ENCODE data around the gene ZMYND19. TPM values are rescaled to one million over a fixed set of nuclear protein-coding genes. Genes with fewer than 3 reads are reported as not detected.
A peak's percentile ranks its signal among the peaks of the same experiment; 100 is the strongest.
"Not testable (repeated sequence)": the region's sequence is repeated elsewhere in the genome, so short reads cannot be mapped to it uniquely, and the experiment has no call there.

ZMYND19 gene
- 21.3 and 26.8 TPM in 2 replicates for total RNA-seq (2014; rRNA removed; shearing (Covaris generic))

DNA sequence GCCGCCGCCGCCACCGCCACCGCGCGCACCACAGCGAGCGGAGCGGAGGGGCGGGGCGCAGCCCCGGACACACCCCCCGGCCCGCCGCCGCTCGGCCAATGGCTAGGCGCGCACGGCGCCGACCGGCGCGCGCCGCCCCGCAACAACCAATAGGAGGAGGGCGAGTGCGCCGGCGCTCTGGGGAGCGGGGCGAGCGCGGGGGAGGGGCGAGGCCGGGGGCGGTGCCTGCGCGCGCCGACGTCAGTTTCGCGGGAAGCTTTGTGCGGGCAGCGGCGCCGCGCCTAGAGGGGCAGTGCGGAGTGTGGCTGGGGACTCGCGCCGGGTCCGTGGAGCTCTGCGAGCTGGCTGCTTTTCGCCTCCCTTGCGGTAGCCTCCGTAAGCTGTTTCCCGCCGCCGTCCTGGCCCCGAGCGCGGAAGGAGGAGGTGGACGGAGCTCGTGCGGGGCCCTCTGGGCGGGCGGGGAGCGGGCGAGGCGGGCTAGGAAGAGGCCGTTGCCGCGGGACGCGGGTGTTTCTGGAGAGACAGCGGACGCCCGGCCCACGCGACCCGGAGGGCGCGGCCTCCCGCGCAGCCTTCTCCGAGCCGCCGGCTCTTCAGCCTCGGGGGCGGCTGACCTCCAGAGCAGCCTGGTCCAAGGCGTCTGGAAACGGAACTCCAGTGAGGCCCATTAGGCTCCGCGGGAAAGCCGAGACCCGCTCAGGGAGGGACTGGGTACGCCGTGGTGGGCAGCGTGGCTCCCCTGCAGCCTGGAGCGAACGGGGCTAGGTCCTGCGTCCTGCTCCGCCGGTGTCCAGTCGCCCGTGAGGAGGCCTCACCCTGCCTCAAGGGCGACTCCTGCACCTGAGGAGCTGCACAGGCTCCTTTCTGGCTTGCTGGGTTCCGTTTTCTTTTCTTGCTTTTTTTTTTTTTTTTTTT is at the start of gene ZMYND19:
Gene ZMYND19 (minus strand): TSS at position 44 of the 915 bp plus-strand sequence. CDS start 249 bp downstream, outside the sequence.
- DNase-seq (ENCODE audit: low spot score): peak; percentile 66

DNA sequence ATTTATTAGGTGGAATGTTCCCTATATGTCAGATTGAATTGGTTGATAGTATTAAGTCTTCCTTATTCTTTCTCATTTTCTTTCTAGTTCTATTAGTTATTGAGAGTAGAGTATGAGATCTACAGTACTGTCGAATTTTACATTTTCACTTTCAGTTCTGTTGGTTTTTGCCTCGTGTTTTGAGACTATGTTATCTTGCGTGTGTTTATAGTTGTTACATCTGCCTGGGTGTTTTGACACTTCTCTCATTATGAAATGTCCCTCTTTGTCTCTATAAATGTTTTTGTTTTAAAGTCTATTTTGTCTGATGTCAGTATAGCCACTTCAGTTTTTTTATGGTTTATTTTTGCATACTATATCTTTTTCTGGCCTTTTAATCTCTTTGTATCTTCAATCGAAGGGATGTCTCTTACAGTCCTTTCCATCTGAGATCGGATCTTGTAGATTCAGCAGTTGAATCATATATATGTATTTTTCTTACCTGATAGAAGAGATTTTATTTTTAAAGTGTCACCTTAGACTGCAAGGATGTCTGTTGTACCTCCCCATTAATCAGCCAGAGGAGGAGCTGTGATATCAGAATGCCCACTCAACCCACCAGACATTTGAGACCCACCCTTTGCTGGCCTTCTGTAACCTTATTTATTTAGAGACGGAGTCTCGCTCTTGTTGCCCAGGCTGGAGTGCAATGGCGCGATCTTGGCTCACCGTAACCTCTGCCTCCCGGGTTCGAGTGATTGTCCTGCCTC is 49.2 kb upstream of the ZMYND19 start:
- DNase-seq (ENCODE audit: low spot score): no peak

DNA sequence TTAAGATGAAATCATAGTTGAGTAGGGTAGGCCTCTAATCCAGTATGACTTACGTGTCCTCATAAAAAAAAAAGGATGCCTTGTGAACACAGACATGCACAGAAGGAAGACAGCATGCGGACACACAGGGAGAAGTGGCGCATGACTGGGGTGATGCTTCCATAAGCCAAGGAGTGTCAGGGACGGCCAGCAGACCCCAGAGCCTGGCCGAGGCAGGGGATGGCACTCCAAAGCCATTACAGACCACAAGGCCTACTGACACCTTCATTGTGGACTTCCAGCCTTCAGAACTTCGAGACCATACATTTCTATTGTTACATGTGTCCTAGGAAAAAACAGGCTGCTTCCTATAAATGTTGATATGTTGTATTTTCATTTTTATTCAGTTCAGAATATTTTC is 48.4 kb upstream of the ZMYND19 start:
- DNase-seq (ENCODE audit: low spot score): no peak

DNA sequence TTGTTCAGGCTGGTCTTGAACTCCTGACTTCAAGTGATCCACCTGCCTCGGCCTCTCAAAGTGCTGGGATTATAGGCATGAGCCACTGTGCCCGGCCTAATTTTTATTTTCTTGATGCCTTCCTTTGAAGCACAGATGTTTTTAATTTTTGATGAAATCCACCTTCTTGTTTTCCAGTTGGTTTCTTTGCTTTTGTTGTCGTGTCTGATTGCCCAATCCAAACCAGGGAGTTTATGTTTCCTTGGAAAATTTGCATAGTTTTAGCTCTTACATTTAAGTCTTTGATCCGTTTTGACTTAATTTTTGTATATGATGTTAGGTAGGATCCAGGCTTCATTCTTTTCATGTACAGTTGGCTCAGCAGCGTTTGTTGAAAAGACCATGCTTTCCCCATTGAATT is 43.7 kb upstream of the ZMYND19 start:
- DNase-seq (ENCODE audit: low spot score): no peak

DNA sequence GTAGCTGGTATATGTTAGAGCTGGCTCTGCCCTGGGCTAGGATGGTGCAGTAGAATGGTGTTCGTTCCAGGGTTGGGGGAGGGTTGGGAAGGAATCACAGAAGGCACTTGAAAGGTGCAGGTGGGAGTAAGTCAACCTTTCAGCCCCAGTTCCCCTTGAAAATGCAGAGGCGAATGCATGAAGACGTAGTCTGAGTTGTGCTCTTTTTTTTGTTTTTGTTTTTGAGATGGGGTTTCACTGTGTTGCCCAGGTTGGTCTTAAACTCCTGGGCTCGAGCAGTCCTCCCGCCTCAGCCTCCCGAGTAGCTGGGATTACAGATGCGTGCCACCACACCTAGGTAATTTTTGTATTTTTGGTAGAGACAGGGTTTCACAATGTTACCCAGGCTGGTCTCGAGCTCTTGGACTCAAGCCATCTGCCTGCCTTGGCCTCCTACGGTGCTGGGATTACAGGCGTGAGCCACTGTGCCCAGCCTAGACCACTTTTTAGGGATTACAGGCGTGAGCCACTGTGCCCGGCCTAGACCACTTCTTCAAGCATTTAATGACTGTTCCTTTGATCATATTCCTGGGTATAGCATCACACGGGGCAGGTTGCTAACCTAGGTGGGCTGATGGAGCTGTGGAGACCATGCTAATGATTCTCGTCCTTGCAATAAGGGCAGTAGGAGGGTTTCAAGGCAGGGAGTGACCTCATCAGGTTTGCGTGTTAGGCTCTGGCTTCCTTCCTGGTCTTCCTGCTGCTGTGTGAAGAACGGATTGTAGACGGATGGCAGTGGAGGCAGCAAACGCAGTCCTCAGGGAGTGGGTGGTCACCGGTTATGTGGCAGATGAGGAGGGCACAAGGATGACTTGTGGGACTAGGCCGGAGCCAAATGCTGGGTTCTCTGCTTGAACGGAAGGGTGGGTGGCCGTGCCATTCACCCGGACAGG is 42.2 kb upstream of the ZMYND19 start:
- DNase-seq (ENCODE audit: low spot score): no peak

DNA sequence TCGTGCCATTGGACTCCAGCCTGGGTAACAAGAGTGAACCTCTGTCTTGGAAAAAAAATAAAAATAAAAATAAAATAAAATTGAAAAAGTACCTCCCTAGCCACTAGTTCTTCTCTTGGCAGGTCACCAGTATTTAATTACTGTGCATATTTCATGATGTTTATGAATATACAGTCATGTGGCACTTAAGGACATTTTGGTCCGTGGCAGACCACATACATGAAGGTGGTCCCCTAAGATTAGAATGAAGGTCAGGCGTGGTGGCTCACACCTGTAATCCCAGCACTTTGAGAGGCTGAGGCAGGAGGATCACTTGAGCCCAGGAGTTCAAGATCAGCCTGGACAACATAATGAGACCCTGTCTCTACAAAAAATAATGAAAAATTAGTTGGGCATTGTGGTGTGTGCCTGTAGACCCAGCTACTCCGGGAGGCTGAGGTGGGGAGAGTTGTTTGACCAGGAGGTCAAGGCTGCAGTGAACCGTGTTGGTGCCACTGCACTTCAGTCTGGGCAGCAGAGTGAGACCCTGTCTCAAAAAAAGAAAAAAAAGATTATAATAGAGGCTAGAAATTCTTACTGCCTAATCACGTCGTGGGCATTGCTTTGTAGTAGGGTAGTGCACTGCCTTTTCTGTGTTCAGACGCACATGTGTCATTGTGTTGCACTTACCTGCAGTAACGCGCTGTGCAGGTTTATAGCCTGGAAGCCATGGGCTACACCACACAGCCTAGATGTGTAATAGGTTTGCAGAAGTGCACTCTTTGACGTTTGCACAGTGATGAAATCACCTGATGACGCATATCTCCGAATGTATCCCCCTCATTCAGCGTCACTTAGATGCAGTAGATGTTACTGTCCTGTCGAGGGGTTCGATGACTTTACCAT is 41.3 kb upstream of the ZMYND19 start:
- no peak for DNase-seq (ENCODE audit: low spot score)

DNA sequence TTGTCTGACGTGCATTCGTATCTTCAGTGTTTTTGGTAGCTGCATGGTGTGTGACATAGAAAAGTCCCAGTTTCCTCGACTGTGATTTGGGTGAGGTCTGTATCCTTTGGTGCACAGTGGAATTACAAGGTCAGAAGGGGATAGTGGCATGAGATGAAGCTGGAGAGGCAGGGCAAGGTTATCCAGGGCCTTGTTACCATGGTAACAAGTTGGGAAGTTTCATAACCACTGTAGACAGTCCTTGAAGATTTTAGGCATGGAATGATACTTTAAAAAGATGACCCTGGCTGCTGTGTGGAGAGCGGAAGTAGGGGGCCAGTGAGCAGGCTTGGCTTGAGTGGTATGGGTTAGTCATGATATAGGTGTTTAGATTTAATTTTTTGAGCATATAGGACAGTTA is 40.4 kb upstream of the ZMYND19 start:
- no peak for DNase-seq (ENCODE audit: low spot score)

DNA sequence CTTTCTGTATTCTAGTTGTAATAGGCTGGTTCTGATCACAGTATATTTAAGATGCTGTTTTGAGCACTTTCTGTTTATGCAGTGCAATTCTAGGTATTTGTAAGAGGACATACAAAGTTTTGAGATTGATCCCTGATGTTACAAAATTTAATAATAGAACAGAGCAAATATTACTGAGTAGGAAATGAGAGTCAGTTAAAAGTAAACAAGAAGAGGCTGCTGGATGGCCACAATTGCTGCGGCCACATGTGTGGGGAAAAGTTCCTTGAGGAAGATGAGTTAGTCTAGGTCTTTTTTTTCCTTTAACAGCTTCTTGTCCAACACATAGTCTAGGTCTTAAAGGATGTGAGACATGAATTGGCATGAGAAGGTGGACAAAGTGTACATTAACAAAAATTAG is 39.8 kb upstream of the ZMYND19 start:
- DNase-seq (ENCODE audit: low spot score): no peak

DNA sequence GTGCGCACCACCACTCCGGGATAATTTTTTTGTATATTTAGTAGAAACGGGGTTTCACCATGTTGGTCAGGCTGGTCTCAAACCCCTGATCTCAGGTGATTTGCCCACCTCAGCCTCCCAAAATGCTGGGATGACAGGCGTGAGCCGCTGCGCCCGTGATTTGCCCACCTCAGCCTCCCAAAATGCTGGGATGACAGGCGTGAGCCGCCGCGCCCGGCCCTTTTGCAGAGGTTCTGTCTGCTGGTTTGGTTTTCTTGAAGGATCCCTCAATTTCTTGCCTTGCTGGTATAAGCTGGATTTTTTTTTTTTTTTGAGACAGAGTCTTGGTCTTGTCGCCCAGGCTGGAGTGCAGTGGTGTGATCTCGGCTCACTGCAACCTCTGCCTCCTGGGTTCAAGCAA is 37.1 kb upstream of the ZMYND19 start:
- DNase-seq (ENCODE audit: low spot score): not testable (repeated sequence)

DNA sequence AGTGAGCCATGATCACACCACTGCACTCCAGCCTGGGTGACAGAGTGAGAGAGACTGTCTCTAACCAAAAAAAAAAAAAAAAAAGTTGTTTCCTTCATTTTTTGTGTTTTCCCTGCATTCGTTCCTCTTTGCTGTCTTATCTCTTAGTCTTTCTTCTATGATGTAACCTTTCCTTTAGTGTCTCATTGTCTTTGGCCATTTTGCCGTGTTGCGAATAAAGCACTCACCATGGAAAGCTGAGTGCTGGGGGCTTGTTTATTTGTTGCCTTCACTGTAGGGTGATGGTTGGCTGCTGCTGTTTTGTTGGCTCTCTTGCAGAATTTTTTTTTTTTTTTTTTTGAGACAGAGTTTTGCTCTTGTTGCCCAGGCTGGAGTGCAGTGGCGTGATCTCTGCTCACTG is 36.2 kb upstream of the ZMYND19 start:
- DNase-seq (ENCODE audit: low spot score): no peak

DNA sequence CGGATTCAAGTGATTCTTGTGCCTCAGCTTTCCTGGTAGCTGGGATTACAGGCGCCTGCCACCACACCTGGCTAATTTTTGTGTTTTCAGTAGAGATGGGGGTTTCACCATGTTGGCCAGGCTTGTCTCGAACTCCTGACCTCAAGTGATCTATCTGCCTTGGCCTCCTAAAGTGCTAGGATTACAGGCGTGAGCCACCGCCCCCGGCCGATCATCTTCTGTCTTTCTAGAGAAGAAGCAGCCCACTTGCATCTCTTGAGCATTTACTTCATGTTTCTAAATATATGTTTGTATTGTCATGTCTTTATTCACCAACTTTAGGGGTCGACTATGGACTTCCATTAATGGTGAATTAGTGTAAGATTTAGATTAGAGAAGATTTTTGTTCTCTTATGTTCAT is 31.9 kb upstream of the ZMYND19 start:
- not testable (repeated sequence) for DNase-seq (ENCODE audit: low spot score)

DNA sequence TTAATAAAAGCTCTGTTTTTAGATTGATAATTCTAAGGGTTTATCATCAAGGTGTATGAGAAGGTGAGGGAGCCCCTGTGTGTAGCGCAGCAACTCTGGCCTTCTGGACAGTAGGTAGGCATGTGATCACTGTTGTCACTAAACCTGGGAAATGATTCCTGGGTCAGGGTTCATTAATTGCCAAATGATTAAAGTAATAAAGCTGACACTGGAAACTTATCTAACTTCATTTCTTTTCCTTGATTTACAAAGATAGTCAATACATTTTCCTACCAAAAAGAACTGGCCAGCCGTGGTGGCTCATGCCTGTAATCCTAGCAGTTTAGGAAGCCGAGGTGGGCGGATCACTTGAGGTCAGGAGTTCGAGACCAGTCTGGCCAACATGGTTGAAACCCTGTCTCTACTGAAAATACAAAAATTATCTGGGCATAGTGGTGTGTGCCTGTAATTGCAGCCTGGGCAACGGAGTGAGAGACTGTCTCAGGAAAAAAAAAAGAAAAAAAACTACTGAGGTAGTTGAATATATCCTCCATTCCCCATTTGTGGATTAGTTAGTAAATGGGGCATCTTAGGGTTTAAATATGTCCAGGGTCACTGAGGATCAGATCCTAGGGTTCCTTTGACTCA is 30.9 kb upstream of the ZMYND19 start:
- no peak for DNase-seq (ENCODE audit: low spot score)

DNA sequence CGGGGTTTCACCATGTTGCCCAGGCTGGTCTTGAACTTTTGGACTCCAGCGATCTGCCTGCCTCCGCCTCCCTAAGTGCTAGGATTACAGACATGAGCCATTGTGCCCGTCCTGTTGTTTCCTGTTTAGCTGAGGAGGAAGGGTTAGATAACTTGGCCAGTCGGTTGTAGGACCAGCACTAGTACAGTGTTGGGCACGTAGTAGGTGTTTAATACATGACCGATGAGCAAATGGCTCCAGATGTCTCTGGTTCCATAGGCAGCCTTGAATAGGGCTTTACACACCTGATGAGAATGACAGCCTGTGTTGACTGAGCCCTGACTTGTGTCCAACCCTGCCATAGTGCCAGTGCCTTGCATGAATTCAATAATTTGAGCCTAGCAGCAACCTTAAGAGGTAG is 30.3 kb upstream of the ZMYND19 start:
- DNase-seq (ENCODE audit: low spot score): no peak

DNA sequence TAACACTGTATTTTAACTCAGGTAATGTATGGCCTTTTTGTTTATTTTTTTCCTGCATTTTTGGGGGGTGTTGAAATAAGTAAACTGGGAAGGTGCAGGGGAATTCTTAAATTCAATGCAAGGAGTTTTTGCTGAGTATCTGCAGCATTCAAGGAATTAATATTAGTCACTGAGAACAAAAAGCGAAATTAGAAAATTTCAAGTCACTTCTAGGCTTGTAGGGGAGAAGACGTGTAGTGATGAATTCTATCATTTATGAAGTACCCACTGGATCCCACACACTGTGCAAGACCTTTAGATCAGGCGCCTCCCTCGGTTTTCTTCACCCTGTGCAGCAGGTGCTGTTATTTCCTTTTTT is 29.7 kb upstream of the ZMYND19 start:
- no peak for DNase-seq (ENCODE audit: low spot score)

DNA sequence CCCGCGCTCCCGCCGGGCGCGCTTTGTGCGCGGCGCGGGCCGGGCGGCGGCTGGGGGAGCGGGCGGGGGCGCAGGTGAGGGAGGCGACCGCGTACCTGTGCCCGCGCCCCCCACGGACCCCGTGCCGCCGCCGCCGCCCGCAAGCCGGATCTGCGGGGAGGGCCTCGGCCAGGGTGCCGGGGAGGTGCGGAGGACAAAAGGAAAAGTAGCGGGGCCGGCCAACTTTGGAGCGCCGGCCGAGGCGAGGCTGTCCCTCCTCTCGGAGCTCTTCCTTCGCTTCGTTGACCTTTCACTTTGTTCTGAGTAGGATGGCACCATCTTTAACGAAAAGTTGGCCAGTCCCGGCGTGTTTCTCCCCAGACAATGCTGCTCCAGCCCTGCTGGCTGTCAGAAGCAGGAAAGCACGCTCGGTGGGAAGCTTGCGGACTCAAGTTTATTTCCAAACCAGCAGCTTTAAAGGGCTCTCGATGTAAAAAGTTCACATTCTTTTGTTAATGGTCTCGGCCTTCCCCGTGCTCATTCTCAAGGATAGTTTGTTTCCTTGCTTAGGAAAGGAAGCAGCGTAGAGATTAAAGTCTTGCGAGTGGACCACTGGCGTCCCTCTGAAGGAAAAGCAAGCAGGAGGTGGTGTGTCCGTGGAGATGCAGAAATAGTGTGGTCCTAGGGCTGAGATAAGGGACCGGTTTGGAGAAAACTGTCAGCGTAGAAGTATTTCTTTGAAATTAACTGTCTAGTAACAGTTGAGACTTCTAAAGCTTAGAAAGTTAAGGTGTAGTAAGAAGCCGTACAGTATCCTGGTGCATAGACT is 29.1 kb upstream of the ZMYND19 start:
- no peak for DNase-seq (ENCODE audit: low spot score)

DNA sequence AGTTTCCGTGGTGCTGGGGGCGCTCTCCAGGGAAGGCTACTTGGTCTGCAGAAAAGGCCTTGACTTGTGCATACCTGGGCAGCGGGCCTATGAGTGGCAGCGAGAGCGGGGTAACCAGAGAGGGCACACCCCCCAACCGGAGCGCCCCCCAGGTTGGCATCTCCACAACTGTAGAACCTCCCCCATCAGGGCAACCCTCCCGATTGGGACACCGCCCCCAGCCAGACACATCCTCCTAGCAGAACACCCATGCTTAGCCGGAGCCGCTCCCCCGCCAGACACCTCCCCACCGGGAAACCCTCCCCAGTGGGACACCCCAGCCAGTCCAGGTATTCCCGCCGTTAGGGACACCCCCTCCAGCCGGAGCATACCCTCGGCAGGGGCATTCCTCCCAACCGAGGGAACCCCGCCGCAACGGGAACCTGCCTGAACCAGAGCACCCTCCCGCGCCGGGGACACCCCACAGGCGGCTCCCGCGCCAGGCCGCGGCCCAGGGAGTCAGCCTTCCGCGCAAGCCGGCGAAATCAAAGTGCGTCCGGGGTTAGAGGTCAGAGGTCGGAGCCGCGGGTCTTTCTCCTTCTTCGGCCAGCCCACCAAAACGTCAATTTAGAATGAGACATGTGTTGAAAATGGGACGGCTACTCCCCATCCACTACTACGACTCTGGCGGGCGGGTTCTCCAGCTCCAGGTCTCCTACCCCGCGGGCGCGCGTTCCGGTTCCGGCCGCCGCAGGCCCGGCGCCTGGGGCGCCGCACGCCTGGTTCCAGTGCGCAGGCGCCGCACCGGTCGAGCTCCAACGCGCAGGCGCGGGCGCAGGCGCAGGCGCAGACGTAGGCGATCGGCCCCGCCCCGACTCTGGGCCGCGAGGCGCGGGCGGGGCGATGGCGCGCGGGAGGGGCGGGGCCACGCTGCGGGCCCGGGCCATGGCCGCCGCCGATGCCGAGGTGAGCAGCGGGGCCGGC is 28.1 kb upstream of the ZMYND19 start, which contains the start of gene EHMT1:
Gene EHMT1 (plus strand): TSS at position 901 of the 963 bp plus-strand sequence. CDS start 24 bp downstream, at position 925.
- peak; percentile 61 for DNase-seq (ENCODE audit: low spot score)

DNA sequence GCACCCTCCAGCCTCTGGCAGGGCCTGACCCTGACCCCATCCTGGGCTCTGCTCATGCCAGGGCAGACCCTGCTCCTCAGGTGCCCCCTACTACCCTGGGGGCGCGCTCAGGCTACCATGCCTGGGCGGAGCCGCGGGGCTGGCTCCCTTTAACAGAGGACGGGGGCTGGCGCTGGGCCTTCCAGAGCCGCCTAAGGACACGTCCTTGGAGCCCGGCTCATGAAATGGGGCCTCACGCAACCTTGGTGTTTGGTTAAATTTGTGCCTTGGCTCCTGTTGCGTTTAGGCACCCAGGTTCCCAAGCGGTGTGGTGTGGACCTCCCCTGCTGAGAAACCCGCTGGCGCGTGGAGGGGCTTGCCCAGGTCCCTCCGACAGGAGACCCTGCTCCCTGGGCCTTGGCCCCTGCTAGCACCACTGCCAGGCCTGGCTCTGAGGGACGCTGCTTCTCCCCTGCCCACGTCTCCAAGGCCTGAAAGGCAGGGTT is 25.1 kb upstream of the ZMYND19 start:
- no peak for DNase-seq (ENCODE audit: low spot score)

All from H4 (cell line).